ENCODE measurements around the gene LAD1.

LAD1 gene, protein sequence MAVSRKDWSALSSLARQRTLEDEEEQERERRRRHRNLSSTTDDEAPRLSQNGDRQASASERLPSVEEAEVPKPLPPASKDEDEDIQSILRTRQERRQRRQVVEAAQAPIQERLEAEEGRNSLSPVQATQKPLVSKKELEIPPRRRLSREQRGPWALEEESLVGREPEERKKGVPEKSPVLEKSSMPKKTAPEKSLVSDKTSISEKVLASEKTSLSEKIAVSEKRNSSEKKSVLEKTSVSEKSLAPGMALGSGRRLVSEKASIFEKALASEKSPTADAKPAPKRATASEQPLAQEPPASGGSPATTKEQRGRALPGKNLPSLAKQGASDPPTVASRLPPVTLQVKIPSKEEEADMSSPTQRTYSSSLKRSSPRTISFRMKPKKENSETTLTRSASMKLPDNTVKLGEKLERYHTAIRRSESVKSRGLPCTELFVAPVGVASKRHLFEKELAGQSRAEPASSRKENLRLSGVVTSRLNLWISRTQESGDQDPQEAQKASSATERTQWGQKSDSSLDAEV

DNA sequence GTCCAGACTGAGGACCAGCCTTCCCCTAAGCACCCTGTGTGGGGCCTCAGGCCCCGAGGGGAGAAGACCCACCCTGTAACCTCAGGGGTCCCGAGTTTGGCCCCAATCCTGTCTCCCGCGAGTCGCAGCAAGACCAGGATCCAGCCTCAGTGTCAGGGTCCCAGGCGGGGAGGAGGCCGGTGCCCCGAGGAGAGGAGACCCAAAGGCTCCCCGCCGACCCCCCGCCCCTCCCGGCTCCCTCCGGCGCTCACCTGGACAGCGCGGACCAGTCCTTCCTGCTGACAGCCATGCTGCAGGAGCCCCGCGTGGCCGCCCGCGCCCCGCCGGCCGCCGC, at the start of gene LAD1:
Gene LAD1 (minus strand): TSS at position 307 of the 334 bp plus-strand sequence. CDS start 18 bp downstream, at position 289.
- DNase-seq = no peak

DNA sequence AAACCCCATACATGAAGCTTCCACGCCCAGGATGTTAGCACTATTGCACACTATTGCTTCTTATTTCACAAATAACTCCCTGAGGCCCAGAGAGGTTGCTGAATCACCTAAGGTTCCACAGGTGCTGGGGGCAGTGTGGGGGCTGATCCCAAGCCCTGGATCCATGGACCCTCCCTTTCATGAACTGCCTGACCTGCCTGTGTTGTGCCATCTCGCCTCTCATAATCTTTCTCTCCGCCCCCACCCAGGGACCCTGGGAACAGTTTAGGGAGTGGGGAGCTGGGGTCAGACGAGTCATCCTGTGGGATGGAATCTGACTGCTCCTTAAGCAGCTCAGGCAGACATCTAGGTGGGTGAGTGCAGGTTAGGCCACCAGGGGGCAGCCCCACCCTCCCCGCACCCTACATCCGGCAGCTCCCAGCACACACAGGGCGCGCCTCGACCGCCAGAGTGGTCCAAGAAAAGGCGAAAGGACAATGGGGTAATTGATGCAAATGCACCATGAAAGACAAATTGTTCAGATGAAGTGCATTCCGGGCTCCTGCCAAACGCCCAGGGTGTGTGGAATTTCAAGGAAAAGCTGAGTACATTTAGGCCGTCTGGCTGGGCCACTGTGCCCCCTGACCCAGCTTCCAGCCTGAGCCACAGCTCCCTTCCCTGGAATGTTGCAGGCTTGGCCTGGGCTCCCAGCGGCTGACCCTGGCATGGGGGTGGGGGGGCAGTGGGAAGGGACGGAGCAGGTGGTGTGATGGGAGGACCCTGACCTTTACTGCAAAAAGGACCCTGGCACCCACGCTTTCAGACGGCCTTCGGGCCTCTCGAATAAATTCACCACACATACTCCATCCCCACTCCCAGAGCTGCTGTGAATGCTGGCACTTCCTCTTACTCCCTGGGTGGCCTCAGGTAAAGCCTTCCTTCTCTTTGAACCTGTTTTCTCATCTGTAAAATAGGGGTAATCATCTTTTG, 49.1 kb upstream of the LAD1 start:
- DNase-seq = peak; percentile 32 to 58

DNA sequence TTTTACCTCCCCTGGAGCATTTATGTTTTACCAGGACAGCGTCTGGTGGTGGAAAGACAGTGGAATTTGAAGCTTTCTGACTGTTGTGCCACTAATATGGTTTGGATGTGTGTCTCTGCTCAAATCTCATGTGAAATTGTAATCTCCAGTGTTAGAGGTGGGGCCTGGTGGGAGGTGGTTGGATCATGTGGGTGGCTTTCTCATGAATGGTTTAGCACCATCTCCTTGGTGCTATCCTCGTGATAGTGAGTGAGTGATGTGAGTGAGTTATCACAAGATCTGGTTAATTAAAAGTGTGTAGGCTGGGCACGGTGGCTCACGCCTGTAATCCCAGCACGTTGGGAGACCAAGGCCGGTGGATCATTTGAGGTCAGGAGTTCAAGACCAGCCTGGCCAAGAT, 46.2 kb upstream of the LAD1 start:
- no peak for DNase-seq

DNA sequence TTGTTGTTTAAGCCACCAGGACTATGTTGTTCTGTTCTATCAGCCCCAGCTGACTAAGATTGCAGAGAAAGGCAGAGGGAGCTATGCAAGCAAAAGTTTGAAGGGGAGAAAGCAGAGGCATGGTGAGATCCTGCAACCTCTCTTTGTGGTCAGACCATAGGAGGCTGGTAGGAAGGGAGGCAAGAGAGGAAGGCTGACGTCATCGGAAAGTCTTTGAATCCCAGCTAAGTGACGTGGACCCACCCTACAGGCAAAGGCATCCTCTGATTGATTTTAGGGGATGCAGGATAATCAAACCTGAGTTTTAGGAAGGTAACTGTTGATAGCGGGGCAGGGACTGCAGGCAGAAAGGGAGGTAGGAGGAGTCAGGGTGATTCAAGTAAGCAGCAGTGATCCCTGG, 45.7 kb upstream of the LAD1 start:
- DNase-seq = no peak

DNA sequence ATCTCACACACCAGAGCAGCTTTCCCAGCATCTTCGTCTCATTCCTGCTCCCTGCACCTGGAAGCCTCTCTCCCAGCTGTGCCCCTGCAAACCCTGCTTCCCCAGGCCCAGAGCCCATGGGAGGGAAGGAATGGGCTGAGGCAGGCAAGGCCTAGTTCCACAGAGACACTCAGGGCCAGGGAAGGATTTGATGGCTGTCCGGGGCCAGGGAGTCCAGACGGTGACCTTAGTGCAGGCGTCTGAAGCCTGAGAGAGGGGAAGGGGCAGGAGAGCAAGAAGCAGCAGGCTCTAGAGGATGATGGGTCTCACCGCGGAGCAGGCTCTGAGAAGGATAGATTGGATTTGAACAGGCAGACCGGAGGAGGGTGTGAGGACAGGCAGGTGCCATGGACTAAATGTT, 44.6 kb upstream of the LAD1 start:
- DNase-seq = no peak

DNA sequence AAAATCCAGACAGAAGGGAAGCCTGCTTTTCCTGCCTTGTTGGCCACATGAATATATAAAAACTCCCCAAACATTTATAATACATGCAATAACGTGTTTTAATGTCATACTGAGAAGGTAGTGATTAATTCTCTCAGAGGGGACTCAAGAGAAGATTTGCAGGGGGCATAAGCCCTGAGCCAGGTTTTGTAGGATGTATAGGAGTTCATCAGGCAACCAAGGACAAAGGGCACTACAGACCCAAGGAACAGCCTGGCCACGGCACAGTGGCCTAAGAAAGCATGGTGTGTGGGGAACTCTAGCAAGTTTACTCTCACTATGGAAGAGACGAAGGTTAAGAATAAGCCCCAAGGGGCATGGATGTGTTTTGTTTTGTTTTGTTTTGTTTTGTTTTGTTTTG, 37.8 kb upstream of the LAD1 start:
- DNase-seq = no peak

DNA sequence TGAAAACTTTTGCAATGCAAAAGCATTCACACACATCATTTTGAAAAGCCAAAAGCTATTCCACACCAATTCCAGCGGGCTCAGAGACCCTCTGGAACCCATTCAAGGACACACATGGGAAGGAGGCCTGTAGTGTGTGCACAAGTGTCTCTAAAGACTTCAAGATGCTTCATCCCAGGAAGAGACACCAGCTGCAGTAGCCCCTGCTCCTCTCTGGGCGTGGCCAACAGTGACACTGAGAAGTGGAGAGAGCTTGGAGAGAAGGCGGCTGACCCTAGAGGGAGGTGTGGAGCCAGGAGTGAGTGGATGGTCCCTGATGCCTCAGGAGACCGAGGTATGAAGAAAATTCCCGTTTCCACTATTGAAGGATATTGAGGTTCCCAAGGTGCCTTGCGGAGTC, 37.3 kb upstream of the LAD1 start:
- DNase-seq = peak; percentile 12 to 44

DNA sequence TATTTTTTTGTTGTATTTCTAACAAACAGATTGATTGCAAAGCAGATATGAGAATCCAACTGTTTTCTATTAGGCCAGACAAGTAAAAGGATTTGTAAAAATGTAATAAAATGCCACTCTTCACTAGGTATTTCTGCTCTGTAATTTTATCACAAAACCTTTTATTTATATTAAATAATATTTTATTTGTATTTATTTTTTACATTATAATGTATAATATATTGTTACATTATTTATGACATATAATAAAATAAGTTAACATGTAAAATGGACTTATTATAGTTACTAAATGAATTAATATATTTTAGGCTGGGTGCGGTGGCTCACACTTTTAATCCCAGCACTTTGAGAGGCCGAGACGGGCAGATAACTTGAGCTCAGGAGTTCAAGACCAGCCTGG, 35.1 kb upstream of the LAD1 start:
- DNase-seq = no peak

DNA sequence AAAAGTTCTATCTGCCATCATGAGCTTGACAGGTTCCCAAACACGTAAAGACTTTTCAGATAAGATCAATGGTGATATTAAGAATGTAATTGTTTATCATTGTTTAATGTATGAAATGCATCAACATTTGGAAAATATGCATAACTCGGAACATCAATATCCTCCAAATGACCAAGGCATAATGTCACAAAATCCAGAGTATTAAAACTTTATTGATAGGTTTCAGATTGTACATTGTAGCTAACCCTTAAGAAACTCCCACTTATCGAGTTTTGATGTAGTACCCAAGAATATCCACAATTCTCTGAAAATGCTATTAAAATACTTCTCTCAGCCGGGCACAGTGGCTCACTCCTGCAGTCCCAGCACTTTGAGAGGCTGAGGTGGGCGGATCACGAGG, 34.5 kb upstream of the LAD1 start:
- no peak for DNase-seq

DNA sequence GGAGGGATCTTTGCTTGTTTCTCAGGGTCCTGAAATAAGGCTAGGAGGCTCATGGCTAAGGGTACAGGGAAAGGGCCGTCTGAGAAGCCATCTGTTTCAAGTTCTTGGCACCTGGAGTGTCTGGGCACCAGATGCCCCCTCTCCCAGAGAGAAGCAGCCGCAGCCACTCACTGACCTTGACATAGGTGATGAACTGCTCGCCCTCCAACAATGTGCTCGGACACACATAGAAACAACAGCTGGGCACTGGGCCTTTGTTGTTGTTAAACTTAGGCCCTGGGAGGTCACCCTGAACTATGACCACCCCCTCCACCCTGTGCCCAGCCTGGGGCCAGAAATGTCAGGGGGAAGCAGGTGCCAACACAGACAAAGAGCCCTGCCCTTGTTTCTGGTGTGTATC, 31.7 kb upstream of the LAD1 start:
- no peak for DNase-seq

DNA sequence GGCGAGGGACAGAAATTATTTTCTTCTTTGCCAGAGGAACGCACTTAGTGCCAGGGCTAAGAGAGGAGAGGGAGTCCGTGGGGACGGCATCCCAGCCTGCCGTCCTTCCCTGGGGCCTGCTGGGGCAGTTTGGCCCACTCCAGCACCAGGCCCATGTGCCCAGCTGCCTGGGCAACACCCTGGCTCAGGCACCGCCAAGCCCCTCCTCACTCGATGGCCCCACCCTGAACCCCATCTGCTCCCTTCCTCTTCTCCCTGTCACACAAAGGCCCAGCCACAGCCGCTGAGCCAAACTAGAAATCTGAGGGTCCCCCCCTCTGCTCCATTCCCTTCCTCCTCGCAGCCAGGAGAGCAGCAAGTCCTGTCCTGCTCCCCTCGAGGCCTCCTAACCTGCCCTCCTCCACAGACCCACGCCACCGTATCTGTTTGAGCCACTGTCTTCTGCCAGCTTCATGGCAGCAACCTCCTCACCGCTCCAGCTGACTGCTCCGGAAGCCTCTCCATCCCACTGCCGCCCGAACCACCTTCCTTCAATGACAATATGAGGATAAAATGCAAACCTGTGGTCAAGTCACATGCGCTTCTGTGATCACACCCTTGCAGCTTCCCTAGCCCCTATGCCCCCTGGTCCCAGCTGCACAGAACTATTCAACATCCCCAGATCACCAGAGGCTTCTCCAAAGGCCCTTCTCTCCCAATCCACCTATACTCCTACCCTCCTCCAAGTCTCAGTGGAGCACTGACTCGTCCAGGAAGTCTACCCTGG, 30.8 kb upstream of the LAD1 start:
- DNase-seq = no peak

DNA sequence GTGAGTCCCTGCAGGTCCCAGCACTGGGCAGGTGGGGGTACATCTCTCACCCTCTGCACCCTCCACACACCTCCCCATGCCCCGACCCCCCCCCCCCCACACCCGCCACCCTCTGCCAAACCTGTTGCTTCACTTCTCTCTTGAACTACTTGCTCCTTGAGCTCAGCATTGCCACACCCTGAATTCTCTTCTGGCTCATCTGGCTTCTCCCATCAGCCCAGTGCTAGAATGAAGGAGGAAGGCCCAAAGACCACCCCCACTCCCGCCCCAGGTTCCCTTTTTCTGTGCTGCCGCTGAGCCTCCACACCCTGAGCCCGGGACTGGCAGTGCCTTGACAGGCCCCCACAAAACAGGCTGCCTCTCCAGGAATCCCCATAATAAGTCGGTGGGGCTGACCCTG, 28.8 kb upstream of the LAD1 start:
- no peak for DNase-seq

DNA sequence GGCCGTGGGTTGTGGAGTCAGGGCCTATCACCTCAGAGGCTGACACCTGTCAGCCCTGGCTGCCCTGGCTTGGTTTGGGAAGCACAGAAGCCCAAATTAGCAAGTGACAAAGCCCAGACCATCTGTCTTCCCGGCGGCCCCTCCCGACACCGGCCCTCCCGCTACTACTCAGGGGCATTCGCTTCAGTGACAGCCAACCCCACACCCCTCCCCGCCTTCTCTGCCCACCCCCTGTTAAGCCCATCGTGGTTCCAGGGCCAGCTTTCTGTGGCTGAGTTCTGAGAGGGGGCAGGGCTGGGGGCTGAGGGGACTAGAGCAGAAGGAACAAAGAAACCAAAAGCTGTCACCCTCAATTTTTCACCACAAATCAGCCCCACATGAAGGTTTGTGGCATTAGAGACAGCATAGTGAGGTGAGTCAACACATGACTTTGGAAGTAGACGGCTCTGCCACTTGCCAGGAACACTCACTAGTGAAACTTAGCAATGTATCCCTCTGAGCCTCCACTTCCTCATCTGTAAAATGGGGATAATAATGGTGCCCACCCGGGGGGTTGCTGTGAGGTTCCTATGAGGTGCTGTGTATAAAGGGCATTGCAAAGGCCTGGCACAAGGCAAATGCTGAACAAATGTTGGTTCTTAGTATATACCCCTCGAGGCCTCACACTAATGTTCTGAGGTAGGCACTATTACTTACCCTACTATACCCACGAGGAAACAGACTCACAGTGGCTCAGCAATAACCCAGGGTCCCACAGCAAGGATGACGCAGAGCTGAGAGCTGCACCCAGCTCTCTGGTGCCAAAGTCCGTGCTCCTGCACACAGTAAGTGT, 27.6 kb upstream of the LAD1 start:
- DNase-seq = no peak

DNA sequence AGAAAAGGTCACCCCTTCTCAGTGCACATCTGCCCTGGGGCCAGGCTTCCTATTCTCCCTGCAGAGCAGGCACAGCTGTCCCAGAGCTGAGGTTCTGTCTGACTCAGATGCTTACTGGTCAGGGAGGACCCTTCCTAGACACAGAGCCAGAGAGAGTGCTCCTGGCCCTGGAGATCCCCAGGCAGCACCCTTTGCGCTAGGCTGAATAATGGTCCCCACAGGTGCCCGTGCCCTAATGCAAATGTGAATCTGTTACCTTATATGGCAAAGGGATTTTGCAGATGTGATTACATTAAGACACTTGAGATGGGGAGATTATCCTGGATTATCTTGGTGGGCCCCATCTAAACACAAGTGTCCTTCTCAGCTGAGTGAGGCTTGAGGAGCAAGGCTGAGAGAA, 25.0 kb upstream of the LAD1 start:
- DNase-seq = no peak

DNA sequence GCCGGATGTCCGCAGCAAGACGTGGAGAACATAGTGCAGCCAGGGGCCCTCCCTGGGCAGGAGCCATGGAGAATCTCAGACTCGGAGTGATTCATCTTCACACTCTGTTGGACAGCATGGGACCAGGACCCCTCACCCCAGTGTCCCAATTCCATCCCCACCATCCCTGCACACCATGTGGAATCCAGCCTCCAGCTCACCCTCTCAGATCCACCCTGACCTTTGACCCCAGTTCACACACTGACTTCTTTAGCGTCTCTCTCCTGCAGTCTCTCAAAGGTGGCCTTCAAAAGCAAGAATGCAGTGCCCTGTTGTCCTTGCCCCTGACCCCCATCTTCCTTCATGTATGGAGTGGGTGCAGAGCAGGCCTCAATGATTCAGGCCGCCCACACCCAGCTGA, 24.5 kb upstream of the LAD1 start:
- no peak for DNase-seq

DNA sequence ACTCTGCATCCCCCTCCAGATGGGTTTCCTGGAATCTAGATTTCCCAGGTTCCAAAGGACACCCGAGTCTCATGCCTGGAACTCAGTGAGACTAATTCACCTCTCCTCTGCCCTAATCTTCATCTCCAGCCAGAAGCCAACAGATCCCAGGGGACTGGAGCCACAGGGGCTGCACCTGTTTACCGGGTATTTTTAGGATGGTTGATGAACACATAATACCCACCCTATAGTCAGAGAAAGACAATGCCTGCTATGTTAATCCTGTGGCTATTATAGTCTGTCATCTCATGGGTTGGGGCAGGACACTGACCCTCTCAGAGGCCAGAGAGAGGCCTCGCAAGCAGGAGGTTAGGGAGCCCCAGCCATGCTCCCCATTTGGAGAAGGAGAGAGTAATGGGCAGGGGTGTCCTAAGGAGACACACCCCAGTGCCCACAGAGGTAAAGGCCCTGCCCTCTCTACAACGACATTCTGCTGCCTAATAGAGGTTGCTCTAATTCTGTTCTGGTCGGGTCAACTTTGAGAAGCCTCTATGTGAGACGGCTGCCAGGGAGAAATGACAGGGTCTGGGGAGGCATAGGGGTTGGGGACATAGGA, 23.4 kb upstream of the LAD1 start:
- DNase-seq = no peak

DNA sequence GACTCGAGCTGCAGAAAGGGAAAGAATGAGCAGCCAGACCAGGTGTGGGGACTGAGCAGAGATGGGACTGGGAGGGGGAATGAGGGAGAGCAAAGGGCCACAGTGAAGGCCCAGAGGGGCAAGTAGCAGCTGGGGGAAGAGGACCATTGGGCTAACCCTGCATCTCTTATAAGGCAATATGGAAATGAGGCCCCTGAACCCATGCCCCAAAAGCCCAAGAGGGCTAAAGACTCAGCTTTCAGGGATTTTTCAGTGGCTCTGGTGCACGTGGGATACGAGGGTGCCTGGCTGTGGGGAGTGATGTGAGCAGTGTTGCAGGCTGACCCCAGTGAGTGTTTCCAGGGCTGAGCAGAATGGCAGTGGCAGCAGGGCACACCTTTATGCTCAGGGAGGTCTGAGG, 22.9 kb upstream of the LAD1 start:
- no peak for DNase-seq

DNA sequence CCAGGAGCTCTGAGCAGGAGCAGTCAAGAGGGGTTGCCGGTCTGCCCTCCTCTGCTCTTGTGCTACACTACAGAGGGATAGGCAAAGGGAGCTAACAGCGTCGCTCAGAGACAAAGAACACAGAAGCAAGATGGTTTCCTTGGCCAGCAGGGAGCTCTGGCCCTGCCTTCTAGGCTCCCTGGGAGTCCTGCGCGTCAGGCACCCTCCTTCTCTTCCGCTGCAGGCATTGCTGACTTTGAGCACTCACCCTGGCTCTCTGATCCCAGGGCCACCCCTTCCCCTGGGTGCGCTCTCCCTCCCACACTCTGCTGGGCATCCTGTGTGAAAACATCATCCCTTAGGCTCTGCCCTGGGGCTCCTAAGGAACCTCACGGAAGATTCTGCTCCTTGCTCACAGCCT, 21.9 kb upstream of the LAD1 start:
- DNase-seq = no peak

DNA sequence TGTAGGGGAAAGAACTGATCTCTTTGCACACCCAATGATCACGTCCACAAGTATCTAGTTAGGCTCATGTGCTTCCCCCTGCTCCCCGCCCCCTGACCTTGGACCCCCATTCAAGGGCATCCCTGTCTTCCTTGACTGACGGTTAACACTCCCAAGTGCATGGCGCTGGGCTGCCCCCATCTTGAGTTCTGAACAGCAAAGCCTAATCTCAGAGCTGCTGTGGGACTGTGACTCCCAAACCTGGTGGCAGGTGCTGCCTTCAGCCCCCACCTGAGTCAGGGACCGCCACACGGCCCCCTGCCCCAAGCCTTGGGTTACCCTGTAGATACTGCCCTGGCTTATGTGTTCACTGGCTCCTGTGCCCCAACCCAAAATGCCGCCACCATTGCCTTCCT, 21.5 kb upstream of the LAD1 start:
- DNase-seq = no peak

DNA sequence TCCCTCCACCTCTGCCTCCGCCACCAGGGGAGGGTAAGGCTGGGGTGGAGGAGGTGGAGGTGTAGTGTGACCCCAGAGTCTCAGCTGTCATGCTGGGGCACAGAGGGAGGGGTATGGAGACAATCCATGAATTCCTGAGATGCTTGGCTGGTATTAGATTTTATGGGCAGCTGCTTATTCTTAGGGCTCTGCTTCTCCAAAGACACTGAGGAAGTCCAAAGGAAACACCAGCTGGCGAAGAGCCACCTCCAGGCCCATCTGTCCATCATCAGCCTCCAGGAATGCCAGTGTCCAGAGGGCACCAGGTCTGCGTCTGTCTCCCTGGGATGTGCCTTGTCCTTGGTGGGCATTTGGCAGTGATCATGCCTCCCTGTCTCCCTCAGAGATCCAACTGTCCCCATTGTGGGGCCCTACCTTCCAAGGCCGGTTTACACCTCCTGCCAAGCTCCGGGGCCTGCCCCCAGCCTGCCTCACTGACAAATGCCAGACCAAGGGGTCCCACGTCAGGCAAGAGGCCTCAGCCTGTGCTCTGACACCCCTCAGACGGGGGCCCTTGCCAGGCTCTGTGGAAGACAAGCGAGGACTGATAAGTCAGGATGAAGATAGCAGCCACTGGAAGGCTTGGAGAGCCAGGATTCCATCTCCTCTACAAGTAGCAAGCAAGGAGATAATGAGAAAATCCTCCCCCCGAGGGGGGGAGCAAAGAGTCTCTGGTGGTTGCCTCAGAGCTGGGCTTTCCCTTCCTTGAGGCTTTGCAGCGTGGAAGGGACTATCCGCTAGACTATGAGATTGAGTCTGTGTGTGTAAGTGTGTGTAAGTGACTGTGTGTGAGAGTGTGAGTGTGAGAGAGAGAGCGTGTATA, 20.9 kb upstream of the LAD1 start:
- DNase-seq = no peak

DNA sequence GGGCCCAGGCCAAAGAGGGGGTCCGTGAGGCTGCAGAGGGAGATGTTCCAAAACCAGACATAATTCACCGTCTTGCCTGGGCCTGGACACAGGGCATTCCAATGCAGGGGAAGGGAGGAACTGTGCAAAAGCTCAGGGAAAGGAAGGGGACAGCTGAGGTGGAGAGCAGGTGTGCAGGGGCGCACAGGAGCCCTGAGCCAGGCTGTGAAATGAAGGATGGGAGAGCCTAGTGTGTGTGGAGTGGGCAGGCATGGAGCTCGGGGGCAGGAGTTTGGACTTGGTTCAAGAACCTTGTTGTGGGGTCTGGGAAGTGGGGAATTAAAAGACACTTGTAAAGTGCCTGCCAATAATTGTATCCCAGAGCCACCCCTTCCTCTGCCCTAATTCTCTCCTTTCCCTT, 20.1 kb upstream of the LAD1 start:
- no peak for DNase-seq

All from SHP77 (cell line).